M059J (cell line): ENCODE results near the gene MRPL10. TPM values are rescaled to one million over a fixed set of nuclear protein-coding genes. Genes with fewer than 3 reads are reported as not detected.

Source experiments
- DNase-seq: peaks from one replicate; pipeline ENCODE4 v3.0.0-alpha.2; 2012; ENCODE audit warnings: low read depth
- total RNA-seq: library from RNA; depleted of rRNA; stranded (reverse); fragments of >200 nt; shearing (Covaris generic); gene quantifications from 2 replicates; pipeline ENCODE4 v1.2.3, GENCODE V29; 2014

The MRPL10 gene
- total RNA-seq, 1 experiment from 2014 or later, result 39.9 TPM

- DNase-seq, result no peak
Measured at GRCh38 chr17:47813512-47814031, 17.8 kb downstream of the MRPL10 start.

GRCh38 chr17:47813077-47813476, 18.3 kb downstream of the MRPL10 start:
- no peak for DNase-seq

- no peak for DNase-seq
Measured at GRCh38 chr17:47812146-47812920, 19.0 kb downstream of the MRPL10 start.

GRCh38 chr17:47811709-47812108, 19.6 kb downstream of the MRPL10 start:
- no peak for DNase-seq

GRCh38 chr17:47810901-47811635, 20.3 kb downstream of the MRPL10 start:
- DNase-seq, result no peak

GRCh38 chr17:47810200-47810821, 21.0 kb downstream of the MRPL10 start:
- DNase-seq, result peak; percentile 96

- DNase-seq, result no peak
Measured at GRCh38 chr17:47808830-47809480, 22.4 kb downstream of the MRPL10 start.

GRCh38 chr17:47808036-47808829, 23.1 kb downstream of the MRPL10 start:
- DNase-seq, result no peak

GRCh38 chr17:47807421-47807820, 23.9 kb downstream of the MRPL10 start:
- no peak for DNase-seq

GRCh38 chr17:47806913-47807255, 24.5 kb downstream of the MRPL10 start:
- DNase-seq, result no peak

- DNase-seq, result no peak
Measured at GRCh38 chr17:47806026-47806912, 25.1 kb downstream of the MRPL10 start.

- DNase-seq, result no peak
Measured at GRCh38 chr17:47804461-47804860, 26.9 kb downstream of the MRPL10 start.

GRCh38 chr17:47803751-47804150, 27.6 kb downstream of the MRPL10 start:
- no peak for DNase-seq

GRCh38 chr17:47803201-47803600, 28.1 kb downstream of the MRPL10 start:
- no peak for DNase-seq

- peak; percentile 57 for DNase-seq
Measured at GRCh38 chr17:47802341-47803022, 28.9 kb downstream of the MRPL10 start.

GRCh38 chr17:47801906-47802305, 29.4 kb downstream of the MRPL10 start:
- no peak for DNase-seq

- no peak for DNase-seq
Measured at GRCh38 chr17:47801176-47801765, 30.1 kb downstream of the MRPL10 start.

- DNase-seq, result no peak
Measured at GRCh38 chr17:47800686-47801085, 30.7 kb downstream of the MRPL10 start.

- DNase-seq, result peak; percentile 20
Measured at GRCh38 chr17:47797797-47798196, 33.5 kb downstream of the MRPL10 start.
